Measurements from ENCODE around the gene B4GALNT1. TPM values are rescaled to one million over a fixed set of nuclear protein-coding genes. Genes with fewer than 3 reads are reported as not detected.

The B4GALNT1 gene
- total and polyA plus RNA-seq, 10 of the 15 experiments (the other 5 are each of a cell fraction or from before 2014, with no cell fraction given) = 0.01 to 0.38 (median 0.14) TPM; not detected in 3

- no peaks in the 10 kb centered on the region for H4K20me1 ChIP-seq (ENCODE audit: control insufficient read depth, insufficient read depth)
- no peak for FAIRE-seq
- peaks cover 4% of the 10 kb centered on the region; the same call in 1 of the 2 replicates for H3K4me1 ChIP-seq (ENCODE audit: control insufficient read depth, insufficient read depth, low read length)
- in situ Hi-C loops (cut with MboI) (no loop called here), intact Hi-C loops (cut with micrococcal nuclease; ENCODE audit: unreplicated experiment) (no loop called here)
- no peaks in the 10 kb centered on the region for H3K79me2 ChIP-seq (ENCODE audit: control insufficient read depth, insufficient read depth, low read length)
- no peaks in the 10 kb centered on the region for H3K27me3 ChIP-seq (replicated peaks in 1 of 2; ENCODE audit: control insufficient read depth in 2 of 2, insufficient read depth in 2 of 2, low read length in 1 of 2)
- ChIA-PET RAD21 (ENCODE audit: unreplicated experiment) (interaction anchor here (0.9 to 1.6 kb wide), 3 partner anchors 8 to 27 kb away, joined by 3 read pairs; partner anchors contain the start of gene B4GALNT1), POLR2A (interaction anchor here (1.1 to 2.5 kb wide), 3 partner anchors 9 to 15 kb away, joined by 3 to 13 read pairs (median 4); partner anchors contain the start of gene PIP4K2C), SMC1A (ENCODE audit: uncharacterized antibody, unreplicated experiment) (interaction anchor here (0.7 to 1.2 kb wide), 5 partner anchors 8 to 247 kb away, joined by 3 to 5 read pairs (median 3); no protein-coding TSS in a partner anchor), CTCF (interaction anchor here (0.6 to 2.0 kb wide), 5 partner anchors 8 to 366 kb away, joined by 3 to 8 read pairs (median 4); partner anchors contain the start of gene TSPAN31)
- peaks cover 0 to 3% of the 10 kb centered on the region in 2 experiments; a peak in 2 of 4 replicates for H3K36me3 ChIP-seq (ENCODE audit: control insufficient read depth in 2 of 2, insufficient read depth in 2 of 2, low read length in 1 of 2)
- no peak for DNase-seq (ENCODE audit: low read depth, low spot score)
- BruUV-seq (replicated peaks) = no TSS peak
- no peak overlapping the region for H3K27ac ChIP-seq (ENCODE audit: control insufficient read depth, insufficient read depth)
- 72% methylated on average over 4 of the region's 4 CpGs for WGBS (ENCODE audit: insufficient coverage, insufficient replicate concordance, low lambda C conversion rate, missing lambda C conversion rate)
- no peak for ATAC-seq
- peak overlapping the region; percentile 86; the same call in 1 of the 2 replicates for H3K4me2 ChIP-seq (ENCODE audit: control insufficient read depth, insufficient read depth)
- H3K9ac ChIP-seq (ENCODE audit: control insufficient read depth, insufficient read depth, low read length) = no peak overlapping the region
- H2AFZ ChIP-seq (ENCODE audit: control insufficient read depth, low read depth, low read length) = no peak overlapping the region
- H3K4me3 ChIP-seq = no peak overlapping the region
- no peaks in the 10 kb centered on the region for H3K9me3 ChIP-seq (replicated peaks; ENCODE audit: control insufficient read depth, insufficient read depth, low read length)
- TF ChIP-seq RAD51 (IDR thresholded peaks at IDR 0.05) = no peak
- no peak for TF ChIP-seq SMC3 (IDR thresholded peaks at IDR 0.05; ENCODE audit: borderline replicate concordance, low read length)
- TF ChIP-seq ZNF622 (IDR thresholded peaks at IDR 0.05) = no peak
- TF ChIP-seq BRCA1 (IDR thresholded peaks at IDR 0.05; ENCODE audit: low read depth, low read length) = no peak
- no peak for TF ChIP-seq PRDM15 (CRISPR knock-in tag; IDR thresholded peaks at IDR 0.05)
- no peak for TF ChIP-seq CEBPZ (IDR thresholded peaks at IDR 0.05; ENCODE audit: low read depth, low read length)
- TF ChIP-seq ZSCAN29 (IDR thresholded peaks at IDR 0.05) = no peak
- TF ChIP-seq MTA3 (IDR thresholded peaks at IDR 0.05; ENCODE audit: borderline replicate concordance, low read length) = no peak
- TF ChIP-seq SREBF2 (IDR thresholded peaks at IDR 0.05; ENCODE audit: low read length) = no peak
- TF ChIP-seq NFXL1 (IDR thresholded peaks at IDR 0.05; ENCODE audit: borderline replicate concordance) = no peak
- TF ChIP-seq CEBPB (IDR thresholded peaks at IDR 0.05; ENCODE audit: borderline replicate concordance in 1 of 2, low read depth in 2 of 2, low read length in 2 of 2) = no peak
- TF ChIP-seq ZBED1 (IDR thresholded peaks at IDR 0.05; ENCODE audit: borderline replicate concordance) = no peak
- no peak for TF ChIP-seq CBX5 (IDR thresholded peaks at IDR 0.05; ENCODE audit: low read depth)
- no peak for TF ChIP-seq TCF7 (IDR thresholded peaks at IDR 0.05; ENCODE audit: borderline replicate concordance)
- TF ChIP-seq, protein P1, sequence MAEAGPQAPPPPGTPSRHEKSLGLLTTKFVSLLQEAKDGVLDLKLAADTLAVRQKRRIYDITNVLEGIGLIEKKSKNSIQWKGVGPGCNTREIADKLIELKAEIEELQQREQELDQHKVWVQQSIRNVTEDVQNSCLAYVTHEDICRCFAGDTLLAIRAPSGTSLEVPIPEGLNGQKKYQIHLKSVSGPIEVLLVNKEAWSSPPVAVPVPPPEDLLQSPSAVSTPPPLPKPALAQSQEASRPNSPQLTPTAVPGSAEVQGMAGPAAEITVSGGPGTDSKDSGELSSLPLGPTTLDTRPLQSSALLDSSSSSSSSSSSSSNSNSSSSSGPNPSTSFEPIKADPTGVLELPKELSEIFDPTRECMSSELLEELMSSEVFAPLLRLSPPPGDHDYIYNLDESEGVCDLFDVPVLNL (IDR thresholded peaks at IDR 0.05; ENCODE audit: low read depth, low read length) = no peak
- TF ChIP-seq, protein P2, sequence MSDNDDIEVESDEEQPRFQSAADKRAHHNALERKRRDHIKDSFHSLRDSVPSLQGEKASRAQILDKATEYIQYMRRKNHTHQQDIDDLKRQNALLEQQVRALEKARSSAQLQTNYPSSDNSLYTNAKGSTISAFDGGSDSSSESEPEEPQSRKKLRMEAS (IDR thresholded peaks at IDR 0.05; ENCODE audit: low read depth, low read length) = no peak
- TF ChIP-seq SIN3A (IDR thresholded peaks at IDR 0.05; ENCODE audit: low read depth, low read length) = no peak
Observed at GRCh38 chr12:57605811-57606311, 27.1 kb downstream of the B4GALNT1 start.
